Upper lobe of left lung (tissue), 6 donors: Measurements from ENCODE around the gene CADM1. TPM values are rescaled to one million over a fixed set of nuclear protein-coding genes. Genes with fewer than 3 reads are reported as not detected.

Source experiments
- ATAC-seq, 2 donors: fragments of 200-7000 bp; cut with Tn5 transposase; one replicate each; pipeline ENCODE4 v1.9.1; 2022; ENCODE audit warnings: mild to moderate bottlenecking in 2 of 2, moderate library complexity in 2 of 2; ENCODE audit not compliant: low FRiP score in 2 of 2
- DNase-seq, 2 donors: peaks; one replicate each; pipeline ENCODE4 v3.0.0-alpha.2; 2019 to 2020
- H3K27ac ChIP-seq, 4 donors: fragments of 200-600 bp; sonication (generic); one replicate each; pipeline ENCODE4 v1.5.1; 2016 to 2019
- H3K27me3 ChIP-seq, 4 donors: fragments of 200-600 bp; sonication (generic); one replicate each; pipeline ENCODE4 v1.5.1; 2017 to 2019
- H3K36me3 ChIP-seq, 4 donors: fragments of 200-600 bp; sonication (generic); one replicate each; pipeline ENCODE4 v1.5.1; 2016 to 2019
- H3K4me1 ChIP-seq, 4 donors: fragments of 200-600 bp; sonication (generic); one replicate each; pipeline ENCODE4 v1.5.1; 2018 to 2019
- H3K4me3 ChIP-seq, 4 donors: fragments of 200-600 bp; sonication (generic); one replicate each; pipeline ENCODE4 v1.5.1; 2017 to 2019; ENCODE audit warnings: mild to moderate bottlenecking in 2 of 4, moderate library complexity in 1 of 4
- H3K9me3 ChIP-seq, 4 donors: fragments of 200-600 bp; sonication (generic); one replicate each; pipeline ENCODE4 v1.5.1; 2018 to 2019
- CTCF ChIP-seq, 6 experiments: fragments of 450-650 bp in 4 of 6; fragments of 200-600 bp in 2 of 6; sonication (generic) in 2 of 6; IDR thresholded peaks; one replicate each; pipeline ENCODE4 v1.5.1; 2016 to 2019; ENCODE audit warnings: antibody characterized with exemption in 6 of 6
- EP300 ChIP-seq, 4 donors: sonication (generic); formaldehyde crosslinking; IDR thresholded peaks; one replicate each; pipeline ENCODE4 v1.5.1; 2017; ENCODE audit warnings: antibody characterized with exemption in 4 of 4, control low read depth in 2 of 4
- POLR2A ChIP-seq, 4 donors: fragments of 450-650 bp; IDR thresholded peaks; one replicate each; pipeline ENCODE4 v1.5.1; 2016 to 2017; ENCODE audit warnings: antibody characterized with exemption in 4 of 4, mild to moderate bottlenecking in 2 of 4
- POLR2AphosphoS5 ChIP-seq, 2 donors: sonication (generic); formaldehyde crosslinking; IDR thresholded peaks; one replicate each; pipeline ENCODE4 v1.5.1; 2017; ENCODE audit warnings: antibody characterized with exemption in 2 of 2
- WGBS, 2 donors: methylation state at CpG; one replicate each; pipeline ENCODE4 v1.1.5; 2017 to 2018; 5-methylcytosine and 5-hydroxymethylcytosine counted together
- total RNA-seq, 6 donors: library from RNA; depleted of rRNA in 4 of 6; stranded (reverse); fragments of >200 nt in 4 of 6; gene quantifications; one replicate each; pipeline versions ENCODE4 v1.1.0 to v1.2.1, GENCODE V29; 2016 to 2021
- donor health status: DM: no; HTN: no; CAD: no; lungs with moderate emphysema.
- donor health status: DM: no; HTN: yes; CAD: no; lungs with severe emphysema.

Gene CADM1
- total RNA-seq, 6 donors from 2014 or later, result 69.9 to 212 (median 125) TPM

- Histone ChIP-seq H3K27me3 (no peaks in the 10 kb centered on the region), H3K9me3 (no peaks in the 10 kb centered on the region), H3K27ac (no peak overlapping the region), H3K4me3 (no peak overlapping the region), H3K36me3 (no peaks in the 10 kb centered on the region), H3K4me1 (no peaks in the 10 kb centered on the region)
- ATAC-seq (no peak), DNase-seq (no peak)
- TF ChIP-seq POLR2A (IDR thresholded peaks at IDR 0.05), result no peak
- no peak for TF ChIP-seq EP300 (IDR thresholded peaks at IDR 0.05)
- no peak for TF ChIP-seq POLR2AphosphoS5 (IDR thresholded peaks at IDR 0.05)
- no peak for TF ChIP-seq CTCF (IDR thresholded peaks at IDR 0.05)
- 86 to 92% methylated on average over 3 of the region's 3 CpGs for WGBS, 2 donors
Observed at GRCh38 chr11:115197031-115197430, 307.2 kb downstream of the CADM1 start.

- ATAC-seq (no peak), DNase-seq (no peak)
- no peaks in the 10 kb centered on the region for H3K4me1 ChIP-seq
- no peaks in the 10 kb centered on the region for H3K9me3 ChIP-seq
- H3K27ac ChIP-seq, result no peak overlapping the region
- no peak overlapping the region for H3K4me3 ChIP-seq
- 82 to 94% methylated on average over 5 of the region's 5 CpGs for WGBS, 2 donors
- H3K36me3 ChIP-seq, result no peaks in the 10 kb centered on the region
- TF ChIP-seq CTCF (IDR thresholded peaks at IDR 0.05) (no peak), POLR2AphosphoS5 (IDR thresholded peaks at IDR 0.05) (peak in 1 of 2 donors; percentile 39), EP300 (IDR thresholded peaks at IDR 0.05) (no peak)
- H3K27me3 ChIP-seq, result no peaks in the 10 kb centered on the region
Observed at GRCh38 chr11:115194802-115195110, 309.5 kb downstream of the CADM1 start.

GRCh38 chr11:115193914-115194801, 310.1 kb downstream of the CADM1 start:
- no peak for TF ChIP-seq CTCF (IDR thresholded peaks at IDR 0.05)
- TF ChIP-seq EP300 (IDR thresholded peaks at IDR 0.05), result no peak
- TF ChIP-seq POLR2AphosphoS5 (IDR thresholded peaks at IDR 0.05), result no peak
- no peak for TF ChIP-seq POLR2A (IDR thresholded peaks at IDR 0.05)
- Histone ChIP-seq H3K27me3 (no peaks in the 10 kb centered on the region), H3K27ac (no peak overlapping the region), H3K9me3 (no peaks in the 10 kb centered on the region), H3K36me3 (no peaks in the 10 kb centered on the region), H3K4me1 (no peaks in the 10 kb centered on the region), H3K4me3 (no peak overlapping the region)
- DNase-seq, result no peak
- no peak for ATAC-seq
- WGBS, 2 donors, result 70 to 75% methylated on average over 15 of the region's 15 CpGs

- Histone ChIP-seq H3K27ac (no peak overlapping the region), H3K4me1 (no peaks in the 10 kb centered on the region), H3K27me3 (no peaks in the 10 kb centered on the region), H3K4me3 (no peak overlapping the region), H3K36me3 (no peaks in the 10 kb centered on the region), H3K9me3 (no peaks in the 10 kb centered on the region)
- TF ChIP-seq CTCF (IDR thresholded peaks at IDR 0.05) (no peak), POLR2AphosphoS5 (IDR thresholded peaks at IDR 0.05) (no peak), EP300 (IDR thresholded peaks at IDR 0.05) (no peak), POLR2A (IDR thresholded peaks at IDR 0.05) (no peak)
- DNase-seq (no peak), ATAC-seq (no peak)
Observed at GRCh38 chr11:115191761-115192160, 312.5 kb downstream of the CADM1 start.

- H3K4me1 ChIP-seq, result no peaks in the 10 kb centered on the region
- TF ChIP-seq POLR2A (IDR thresholded peaks at IDR 0.05) (no peak), CTCF (IDR thresholded peaks at IDR 0.05) (no peak), EP300 (IDR thresholded peaks at IDR 0.05) (no peak), POLR2AphosphoS5 (IDR thresholded peaks at IDR 0.05) (no peak)
- WGBS, 2 donors, result 96 to 97% methylated on average over 1 of the region's 1 CpG
- no peaks in the 10 kb centered on the region for H3K27me3 ChIP-seq
- no peaks in the 10 kb centered on the region for H3K9me3 ChIP-seq
- H3K36me3 ChIP-seq, result no peaks in the 10 kb centered on the region
- no peak for ATAC-seq
- no peak for DNase-seq
- H3K4me3 ChIP-seq, result no peak overlapping the region
- H3K27ac ChIP-seq, result no peak overlapping the region
Observed at GRCh38 chr11:115190196-115190595, 314.0 kb downstream of the CADM1 start.
